GM23338 (cell line): Measurements from ENCODE around the gene CROCC2.

ENCODE experiments used
- CREB1 ChIP-seq: fragments of 250-450 bp; sonication (Bioruptor Pico); IDR thresholded peaks from 2 replicates; pipeline ENCODE4 v1.5.0; 2020; ENCODE audit warnings: low read depth, mild to moderate bottlenecking, moderate library complexity
- CTCF ChIP-seq, 2 experiments: fragments of 200-600 bp in 1 of 2; sonication (generic) in 1 of 2; conservative IDR thresholded peaks; 2 replicates each; pipeline versions ENCODE4 v1.5.1 to v1.6.1; 2016 to 2017; ENCODE audit warnings: antibody characterized with exemption in 2 of 2, low read depth in 2 of 2, mild to moderate bottlenecking in 2 of 2, moderate library complexity in 1 of 2
- EZH2 ChIP-seq: fragments of 200-600 bp; sonication (generic); IDR thresholded peaks from one replicate; pipeline ENCODE4 v1.8.0; 2017; ENCODE audit warnings: antibody characterized with exemption, mild to moderate bottlenecking, low read depth; ENCODE audit not compliant: unreplicated experiment
- EZH2phosphoT487 ChIP-seq: fragments of 200-600 bp; sonication (generic); IDR thresholded peaks from one replicate; pipeline ENCODE4 v1.8.1; 2018; ENCODE audit warnings: antibody characterized with exemption; ENCODE audit not compliant: unreplicated experiment
- JUNB ChIP-seq: IDR thresholded peaks from one replicate; pipeline ENCODE4 v1.6.1; 2016; ENCODE audit warnings: antibody characterized with exemption; ENCODE audit not compliant: unreplicated experiment
- NANOG ChIP-seq: IDR thresholded peaks from 2 replicates; pipeline ENCODE4 v1.6.1; 2016; ENCODE audit warnings: antibody characterized with exemption, borderline replicate concordance
- POLR2AphosphoS5 ChIP-seq: IDR thresholded peaks from 2 replicates; pipeline ENCODE4 v1.6.1; 2016; ENCODE audit warnings: antibody characterized with exemption, low read depth
- STAT1 ChIP-seq: IDR thresholded peaks from one replicate; pipeline ENCODE4 v1.6.1; 2016; ENCODE audit warnings: antibody characterized with exemption; ENCODE audit not compliant: unreplicated experiment
- ZNF331 ChIP-seq: fragments of 250-450 bp; sonication (Bioruptor Pico); IDR thresholded peaks from 2 replicates; pipeline ENCODE4 v1.5.0; 2020; ENCODE audit warnings: low read depth, mild to moderate bottlenecking, moderate library complexity
- ZNF462 ChIP-seq: fragments of 250-450 bp; sonication (Bioruptor Pico); IDR thresholded peaks from 2 replicates; pipeline ENCODE4 v1.5.0; 2020; ENCODE audit warnings: mild to moderate bottlenecking, moderate library complexity
- TF ChIP-seq, protein P1 (sequence below): IDR thresholded peaks from one replicate; pipeline ENCODE4 v1.6.1; 2018; ENCODE audit warnings: antibody characterized with exemption; ENCODE audit not compliant: unreplicated experiment
- TF ChIP-seq, protein P2 (sequence below): IDR thresholded peaks from 2 replicates; pipeline ENCODE4 v1.6.1; 2016; ENCODE audit warnings: antibody characterized with exemption

GRCh38 chr2:240888890-240889573 is 17.1 kb upstream of the CROCC2 start:
- TF ChIP-seq CTCF (conservative IDR thresholded peaks at IDR 0.05; ENCODE audit: low read depth in 2 of 2): no peak
- TF ChIP-seq, protein P1, sequence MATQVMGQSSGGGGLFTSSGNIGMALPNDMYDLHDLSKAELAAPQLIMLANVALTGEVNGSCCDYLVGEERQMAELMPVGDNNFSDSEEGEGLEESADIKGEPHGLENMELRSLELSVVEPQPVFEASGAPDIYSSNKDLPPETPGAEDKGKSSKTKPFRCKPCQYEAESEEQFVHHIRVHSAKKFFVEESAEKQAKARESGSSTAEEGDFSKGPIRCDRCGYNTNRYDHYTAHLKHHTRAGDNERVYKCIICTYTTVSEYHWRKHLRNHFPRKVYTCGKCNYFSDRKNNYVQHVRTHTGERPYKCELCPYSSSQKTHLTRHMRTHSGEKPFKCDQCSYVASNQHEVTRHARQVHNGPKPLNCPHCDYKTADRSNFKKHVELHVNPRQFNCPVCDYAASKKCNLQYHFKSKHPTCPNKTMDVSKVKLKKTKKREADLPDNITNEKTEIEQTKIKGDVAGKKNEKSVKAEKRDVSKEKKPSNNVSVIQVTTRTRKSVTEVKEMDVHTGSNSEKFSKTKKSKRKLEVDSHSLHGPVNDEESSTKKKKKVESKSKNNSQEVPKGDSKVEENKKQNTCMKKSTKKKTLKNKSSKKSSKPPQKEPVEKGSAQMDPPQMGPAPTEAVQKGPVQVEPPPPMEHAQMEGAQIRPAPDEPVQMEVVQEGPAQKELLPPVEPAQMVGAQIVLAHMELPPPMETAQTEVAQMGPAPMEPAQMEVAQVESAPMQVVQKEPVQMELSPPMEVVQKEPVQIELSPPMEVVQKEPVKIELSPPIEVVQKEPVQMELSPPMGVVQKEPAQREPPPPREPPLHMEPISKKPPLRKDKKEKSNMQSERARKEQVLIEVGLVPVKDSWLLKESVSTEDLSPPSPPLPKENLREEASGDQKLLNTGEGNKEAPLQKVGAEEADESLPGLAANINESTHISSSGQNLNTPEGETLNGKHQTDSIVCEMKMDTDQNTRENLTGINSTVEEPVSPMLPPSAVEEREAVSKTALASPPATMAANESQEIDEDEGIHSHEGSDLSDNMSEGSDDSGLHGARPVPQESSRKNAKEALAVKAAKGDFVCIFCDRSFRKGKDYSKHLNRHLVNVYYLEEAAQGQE: no peak
- TF ChIP-seq EZH2phosphoT487: no peak
- no peak for TF ChIP-seq EZH2
- TF ChIP-seq JUNB: no peak
- TF ChIP-seq POLR2AphosphoS5: no peak
- TF ChIP-seq, protein P2, sequence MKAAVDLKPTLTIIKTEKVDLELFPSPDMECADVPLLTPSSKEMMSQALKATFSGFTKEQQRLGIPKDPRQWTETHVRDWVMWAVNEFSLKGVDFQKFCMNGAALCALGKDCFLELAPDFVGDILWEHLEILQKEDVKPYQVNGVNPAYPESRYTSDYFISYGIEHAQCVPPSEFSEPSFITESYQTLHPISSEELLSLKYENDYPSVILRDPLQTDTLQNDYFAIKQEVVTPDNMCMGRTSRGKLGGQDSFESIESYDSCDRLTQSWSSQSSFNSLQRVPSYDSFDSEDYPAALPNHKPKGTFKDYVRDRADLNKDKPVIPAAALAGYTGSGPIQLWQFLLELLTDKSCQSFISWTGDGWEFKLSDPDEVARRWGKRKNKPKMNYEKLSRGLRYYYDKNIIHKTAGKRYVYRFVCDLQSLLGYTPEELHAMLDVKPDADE: no peak
- no peak for TF ChIP-seq NANOG
- no peak for TF ChIP-seq ZNF462 (CRISPR knock-in tag)
- TF ChIP-seq CREB1 (CRISPR knock-in tag): no peak
- TF ChIP-seq ZNF331 (CRISPR knock-in tag): no peak
- TF ChIP-seq STAT1: no peak
